HG03139 (cell line): ENCODE results near the gene SDK1.
"Not testable (repeated sequence)": the region's sequence is repeated elsewhere in the genome, so short reads cannot be mapped to it uniquely, and the experiment has no call there.

Source experiments
- ATAC-seq: cut with Tn5 transposase; IDR thresholded peaks from one replicate; pipeline ENCODE4 v1.9.1; 2021; ENCODE audit not compliant: unreplicated experiment

Gene SDK1

DNA sequence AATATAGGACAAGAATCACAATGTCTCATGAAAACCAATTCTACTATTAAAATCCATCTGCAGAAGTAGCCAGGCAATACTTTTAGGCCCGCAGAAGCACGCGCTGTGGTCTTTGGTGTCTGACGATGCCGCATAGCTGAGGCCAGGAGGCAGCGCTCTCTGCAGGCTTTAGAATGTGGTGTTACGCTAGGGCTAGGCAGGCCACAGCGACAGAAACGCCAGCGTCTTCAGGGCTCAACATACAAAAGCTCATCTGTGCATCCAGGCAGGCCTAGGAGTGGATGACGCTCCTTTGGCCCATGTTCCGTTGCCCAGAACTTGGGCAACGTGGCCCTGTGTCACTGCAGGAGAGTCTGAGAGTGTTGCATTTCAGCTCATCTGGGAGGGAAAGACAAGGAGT lies 779.9 kb downstream of the SDK1 start:
- no peak for ATAC-seq

DNA sequence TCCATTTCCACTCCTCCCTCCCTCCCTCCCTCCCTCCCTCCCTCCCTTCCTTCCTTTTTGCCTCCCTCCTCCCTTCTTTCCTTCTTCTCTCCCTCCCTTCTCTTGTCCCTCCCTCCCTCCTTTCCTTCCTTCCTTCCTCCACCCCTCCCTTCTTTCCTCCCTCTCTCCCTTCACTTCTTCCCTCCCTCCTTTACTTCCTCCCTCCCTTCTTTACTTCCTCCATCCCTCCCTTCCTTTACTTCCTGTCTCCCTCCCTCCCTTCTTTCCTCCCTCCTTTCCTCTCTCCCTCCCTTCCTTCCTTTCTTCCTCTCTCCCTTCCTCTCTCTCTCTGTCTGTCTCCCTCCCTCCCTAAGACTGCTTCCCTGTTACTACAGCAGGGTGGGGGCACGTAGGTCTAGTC lies 782.5 kb downstream of the SDK1 start:
- ATAC-seq, result no peak

DNA sequence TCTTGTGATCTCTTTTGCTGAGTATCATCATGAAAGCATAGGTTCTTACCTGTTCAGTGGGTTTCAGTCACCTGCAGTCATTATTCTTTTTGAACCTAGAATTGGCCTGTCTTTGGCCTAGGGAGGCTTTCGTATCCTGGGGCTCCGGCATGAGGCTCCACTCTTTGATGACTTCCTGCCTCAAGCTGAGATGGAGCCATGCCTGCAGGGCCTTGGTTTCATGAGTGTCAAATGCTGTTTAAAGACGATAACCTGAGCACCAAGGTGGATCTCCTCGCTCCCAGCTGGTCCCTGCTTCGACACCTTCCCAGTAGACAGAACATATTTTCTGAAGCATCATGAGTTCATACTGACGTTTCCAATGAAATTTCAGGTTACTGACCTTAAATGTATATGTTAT lies 783.2 kb downstream of the SDK1 start:
- no peak for ATAC-seq

DNA sequence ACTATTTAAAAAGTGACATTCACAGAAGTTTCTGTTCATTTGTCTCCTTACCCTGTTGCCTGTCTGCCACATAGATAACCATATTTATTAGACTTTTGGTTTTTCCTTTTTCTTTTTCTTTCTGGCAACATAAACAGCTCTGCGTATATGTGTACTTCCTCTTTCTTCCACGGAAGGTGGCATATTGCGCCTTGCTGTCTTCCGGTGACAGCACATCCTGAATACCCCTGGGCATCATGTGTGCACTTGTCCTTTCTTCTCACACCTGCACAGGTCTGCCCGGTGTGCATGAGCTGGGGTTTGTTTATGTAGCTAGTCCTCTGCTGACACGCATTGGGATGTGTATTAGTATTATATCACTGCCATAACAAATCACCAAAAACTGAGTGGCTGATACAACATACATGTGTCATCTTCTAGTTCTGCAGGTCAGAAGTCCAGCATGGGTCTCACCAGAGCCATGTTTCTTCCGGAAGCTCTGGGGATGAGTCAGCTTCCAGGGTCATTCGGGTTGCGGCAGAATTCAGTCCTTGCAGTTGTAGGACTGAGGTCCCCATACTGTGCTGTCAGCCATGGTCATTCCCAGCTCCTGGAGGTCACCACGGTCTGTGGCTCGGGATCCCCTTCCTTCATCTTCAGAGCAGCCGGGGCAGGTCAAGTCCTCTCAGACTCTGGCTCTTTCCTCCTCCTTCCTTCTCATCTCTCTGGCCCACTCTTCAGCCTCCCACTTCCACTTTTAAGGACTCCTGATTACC lies 785.1 kb downstream of the SDK1 start:
- no peak for ATAC-seq

DNA sequence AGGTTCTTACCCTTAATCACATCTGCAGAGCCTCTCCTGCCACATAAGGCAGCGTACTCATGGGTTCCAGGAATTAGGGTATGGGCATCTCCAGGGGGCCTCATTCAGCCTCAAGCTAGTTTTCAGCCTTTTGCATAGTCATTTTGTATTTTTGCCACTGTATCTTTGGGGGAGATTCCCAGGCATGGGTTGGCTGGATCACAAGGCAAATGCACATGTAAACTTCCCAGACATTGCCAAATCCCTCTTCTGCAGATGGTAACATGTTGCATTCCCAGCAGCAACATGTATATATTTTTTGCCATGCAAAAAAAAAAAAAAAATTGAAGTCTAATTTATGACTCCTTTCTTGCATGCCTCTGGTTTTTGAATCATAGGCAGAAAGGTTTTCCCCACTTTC lies 785.7 kb downstream of the SDK1 start:
- ATAC-seq, result no peak

DNA sequence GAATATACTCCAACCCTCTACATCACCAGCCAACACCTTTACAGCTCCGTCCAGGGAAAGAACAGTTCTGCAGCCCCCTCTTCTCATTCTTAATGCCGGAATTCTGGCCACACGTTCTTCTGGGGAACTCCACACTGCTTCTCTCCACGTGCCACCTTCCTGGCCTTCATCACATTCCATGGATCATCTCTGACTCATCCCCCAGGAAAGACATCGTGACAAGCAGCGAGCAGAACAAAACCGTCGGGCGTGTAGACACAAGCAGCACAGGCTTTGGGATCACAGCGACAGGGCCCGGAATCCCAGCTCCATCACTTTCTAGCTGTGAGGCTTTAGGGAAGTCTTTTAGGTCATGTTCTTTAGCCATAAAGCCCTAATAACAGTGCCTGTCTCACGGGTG lies 790.7 kb downstream of the SDK1 start:
- no peak for ATAC-seq

DNA sequence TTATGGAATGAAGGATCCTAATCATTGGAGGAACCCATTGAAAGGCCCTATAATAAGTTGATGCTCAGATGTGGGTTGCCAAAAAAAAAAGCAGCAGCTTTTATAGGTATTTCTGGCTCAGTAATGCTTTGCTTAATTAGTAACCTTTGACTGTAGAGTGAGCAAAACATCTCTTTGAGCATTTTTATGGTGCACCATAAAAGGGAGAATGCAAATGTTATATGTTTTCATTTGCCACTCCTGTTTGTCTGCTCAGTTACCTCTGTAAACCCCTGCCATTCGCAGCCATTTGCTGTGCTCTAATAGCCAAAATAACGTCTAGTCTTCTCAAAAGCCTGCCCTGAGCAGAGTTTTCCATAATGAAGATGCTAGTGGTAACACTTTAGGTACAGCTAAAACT lies 792.0 kb downstream of the SDK1 start:
- ATAC-seq, result no peak

DNA sequence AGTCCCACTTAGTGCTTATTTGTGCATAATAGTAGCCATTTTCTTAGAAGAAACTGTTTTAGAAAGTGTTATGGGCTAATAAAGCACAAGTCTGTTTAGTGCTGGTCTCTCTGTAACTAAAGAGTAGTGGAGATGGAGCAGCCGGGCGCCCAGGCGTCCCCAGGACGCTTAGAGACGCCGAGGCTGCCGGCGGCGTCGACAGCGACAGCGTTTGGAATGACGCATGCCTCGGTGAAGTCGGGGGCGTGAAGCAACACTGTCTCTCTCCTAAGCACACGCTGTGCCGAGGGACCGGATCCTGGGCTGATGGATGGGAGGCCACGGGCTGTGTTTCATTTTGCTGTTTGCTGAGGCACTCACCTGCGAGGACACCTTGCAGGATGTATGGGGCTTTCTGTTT lies 792.4 kb downstream of the SDK1 start:
- ATAC-seq, result no peak

DNA sequence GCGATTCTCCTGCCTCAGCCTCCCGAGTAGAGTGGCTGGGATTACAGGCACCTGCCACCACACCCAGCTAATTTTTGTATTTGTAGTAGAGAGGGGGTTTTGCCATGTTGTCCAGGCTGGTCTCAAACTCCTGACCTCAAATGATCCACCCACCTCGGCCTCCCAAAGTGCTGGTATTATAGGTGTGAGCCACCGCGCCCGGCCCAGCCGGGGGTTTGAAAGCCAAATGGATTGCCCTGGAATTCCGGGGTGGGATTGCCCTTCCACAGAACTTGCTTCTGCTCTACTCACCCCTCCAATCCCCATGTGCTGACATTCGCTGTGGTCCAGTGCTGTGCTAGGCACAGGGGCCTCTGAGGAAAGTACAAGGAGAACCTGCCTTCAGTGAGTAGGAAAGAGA lies 793.1 kb downstream of the SDK1 start:
- ATAC-seq, result not testable (repeated sequence)

DNA sequence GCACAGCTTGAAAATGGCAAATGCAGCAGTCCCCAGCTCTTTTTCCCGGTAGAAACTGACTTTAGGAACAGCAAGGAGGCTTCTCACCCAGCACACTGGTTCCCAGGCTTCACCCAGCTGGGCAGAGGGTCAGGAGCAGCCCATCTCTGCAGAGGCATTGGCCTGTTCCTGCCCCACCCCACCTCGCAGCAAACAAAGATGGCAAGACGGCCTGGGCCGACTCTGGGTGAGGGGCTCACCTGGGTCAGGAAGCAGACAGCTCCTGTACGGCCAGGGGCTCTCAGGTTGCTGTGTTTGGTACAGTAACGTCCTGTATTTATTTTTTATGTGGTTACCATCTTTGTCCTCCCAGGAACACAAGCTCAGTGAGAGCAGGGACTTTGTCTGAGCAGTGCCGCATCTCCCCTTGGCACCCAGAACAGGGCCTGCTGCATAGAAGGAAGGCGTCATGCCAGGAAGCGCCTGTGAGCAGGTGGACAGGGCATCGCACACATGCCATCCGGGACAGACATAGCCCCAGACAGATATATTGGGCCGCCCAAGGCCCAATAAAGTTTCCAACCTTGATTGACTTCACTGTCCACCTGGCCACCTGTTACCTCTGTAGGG lies 796.1 kb downstream of the SDK1 start:
- ATAC-seq, result no peak

DNA sequence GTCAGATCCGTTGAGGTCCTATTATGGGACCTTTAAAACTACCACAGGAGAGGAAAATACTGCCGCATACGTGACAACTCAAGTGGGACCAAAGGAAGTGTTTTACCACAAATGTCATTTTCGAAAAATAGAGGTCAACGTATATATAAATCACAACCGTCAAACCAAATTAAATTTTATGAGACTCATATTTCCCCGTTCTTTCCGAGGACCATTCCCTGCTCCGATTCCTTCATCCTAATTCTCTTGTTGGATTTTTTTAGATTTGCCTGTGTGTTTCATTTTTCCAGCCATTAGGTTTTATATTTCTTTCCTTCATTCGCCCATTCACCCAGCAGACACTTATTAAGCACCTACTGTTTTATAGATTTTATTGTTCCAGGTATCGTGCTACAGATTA lies 797.1 kb downstream of the SDK1 start:
- ATAC-seq, result no peak

DNA sequence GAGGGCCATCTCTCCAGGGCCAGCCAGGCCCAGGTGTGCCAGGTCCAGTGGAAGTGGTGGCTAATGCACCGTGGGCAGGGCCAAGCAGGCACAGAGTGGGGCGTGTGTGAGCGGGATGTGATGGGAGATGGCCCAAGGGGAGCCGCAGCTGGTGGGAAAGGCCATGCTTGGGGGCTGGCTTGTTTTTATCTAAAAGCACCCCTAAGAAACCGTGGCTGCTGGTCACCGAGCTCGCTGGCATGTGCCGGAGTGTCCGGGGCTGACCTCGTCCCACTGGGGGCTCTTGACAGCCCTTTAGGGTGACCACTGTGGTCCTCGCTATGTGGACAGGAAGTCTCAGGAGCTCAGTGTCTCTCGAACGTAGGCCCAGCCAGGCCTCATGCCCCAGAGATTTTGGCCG lies 798.6 kb downstream of the SDK1 start:
- ATAC-seq, result no peak

DNA sequence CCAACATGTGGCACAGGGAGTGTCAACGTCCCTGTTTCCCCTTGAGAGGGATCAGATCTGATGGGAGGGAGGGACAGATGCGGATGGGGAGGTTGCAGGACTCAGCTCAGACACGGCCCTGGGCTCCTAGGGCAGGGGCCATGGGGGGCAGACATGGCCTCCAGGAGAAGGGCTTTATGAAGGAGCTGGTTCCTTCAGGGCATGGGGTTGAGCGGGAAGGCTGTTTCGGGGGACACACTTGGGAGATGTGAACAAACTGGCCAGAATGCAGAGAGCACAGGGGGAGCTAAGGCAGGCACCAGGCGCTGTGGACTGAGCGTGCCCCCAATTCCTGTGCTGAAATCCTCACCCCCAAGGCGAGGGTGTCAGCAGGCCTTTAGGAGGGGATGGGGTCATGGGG lies 799.1 kb downstream of the SDK1 start:
- no peak for ATAC-seq

DNA sequence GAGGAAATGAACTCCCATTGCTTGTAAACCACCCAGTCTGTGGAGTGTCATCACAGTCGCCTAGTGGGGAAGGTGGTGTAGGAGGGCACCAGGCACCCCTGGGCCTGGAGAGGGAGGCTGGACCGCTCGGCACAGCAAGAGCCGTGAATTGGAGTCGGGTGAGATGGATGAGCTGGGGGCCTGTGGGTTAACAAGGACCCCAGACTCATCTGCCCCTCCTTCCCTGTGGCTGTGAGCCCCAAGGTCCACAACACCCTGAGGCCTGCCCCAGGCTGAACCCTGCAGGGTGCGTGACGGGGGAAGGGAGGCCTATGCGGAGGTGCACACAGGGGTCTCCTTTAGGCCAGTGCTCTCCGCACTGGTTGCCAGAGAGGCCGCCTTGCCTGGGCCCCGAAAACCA lies 799.6 kb downstream of the SDK1 start:
- ATAC-seq, result no peak

DNA sequence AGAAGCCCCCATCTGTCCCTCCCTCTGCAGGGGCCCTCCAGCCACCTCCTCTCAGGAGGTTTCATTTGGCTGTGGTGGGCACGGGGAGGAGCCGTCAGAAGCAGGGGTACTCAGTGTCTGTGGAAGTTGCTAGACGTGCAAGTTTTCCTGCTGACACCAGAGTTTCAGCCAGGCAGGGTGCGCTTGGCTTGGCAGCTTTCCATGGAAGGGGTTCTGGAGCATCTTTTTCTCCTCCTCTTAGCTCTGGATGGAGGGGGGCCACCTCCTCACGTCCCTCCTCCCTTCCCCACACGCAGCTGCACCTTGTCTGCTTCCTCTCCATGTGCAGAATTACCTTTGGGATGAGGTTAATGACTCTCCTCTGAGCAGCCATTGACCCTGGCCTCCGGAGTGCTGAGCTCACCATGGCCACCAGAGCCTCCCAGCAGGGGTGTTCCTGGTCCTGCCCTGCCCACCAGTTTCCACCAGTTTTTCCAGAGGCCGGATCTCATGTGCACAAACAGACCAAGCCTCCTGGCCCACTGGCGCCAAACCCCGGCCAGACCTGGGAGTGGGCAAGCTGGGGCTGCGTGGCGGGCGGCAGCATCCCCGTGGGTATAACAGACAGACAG lies 801.3 kb downstream of the SDK1 start:
- no peak for ATAC-seq

DNA sequence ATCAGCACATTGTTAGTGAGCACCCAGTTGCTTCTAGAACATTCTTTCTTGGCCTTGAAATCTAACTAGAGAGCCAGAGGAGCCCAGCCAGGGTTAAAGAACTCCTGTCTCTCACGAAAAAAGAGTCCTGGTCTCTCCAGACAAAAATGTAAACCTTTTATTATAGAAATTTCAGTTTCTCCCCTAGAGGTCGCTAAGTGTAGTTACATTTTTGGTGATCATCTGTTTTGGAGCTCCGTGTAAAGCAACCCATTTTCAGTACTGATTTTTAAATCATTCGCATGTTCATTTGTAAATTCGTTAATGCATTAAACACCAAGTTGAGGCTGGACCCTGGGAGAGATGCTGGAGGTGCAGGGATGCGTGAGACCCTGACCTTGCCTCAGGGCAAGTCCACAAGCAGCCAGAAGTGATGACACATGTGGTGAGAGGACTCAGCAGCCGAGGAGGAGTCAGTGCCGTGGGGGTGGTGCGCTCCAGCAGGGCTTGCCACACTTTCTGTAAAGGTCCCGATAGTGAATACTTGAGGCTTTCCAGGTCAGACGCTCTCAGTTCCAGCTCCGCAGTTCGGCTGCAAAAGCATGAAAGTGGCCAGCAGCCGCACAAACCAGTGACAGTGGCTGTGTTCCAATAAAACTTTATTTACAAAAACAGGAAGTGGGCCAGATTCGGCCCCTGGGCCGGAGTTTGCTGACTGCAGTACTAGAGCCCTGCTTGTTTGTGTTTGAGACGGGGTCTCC lies 802.5 kb downstream of the SDK1 start:
- no peak for ATAC-seq

DNA sequence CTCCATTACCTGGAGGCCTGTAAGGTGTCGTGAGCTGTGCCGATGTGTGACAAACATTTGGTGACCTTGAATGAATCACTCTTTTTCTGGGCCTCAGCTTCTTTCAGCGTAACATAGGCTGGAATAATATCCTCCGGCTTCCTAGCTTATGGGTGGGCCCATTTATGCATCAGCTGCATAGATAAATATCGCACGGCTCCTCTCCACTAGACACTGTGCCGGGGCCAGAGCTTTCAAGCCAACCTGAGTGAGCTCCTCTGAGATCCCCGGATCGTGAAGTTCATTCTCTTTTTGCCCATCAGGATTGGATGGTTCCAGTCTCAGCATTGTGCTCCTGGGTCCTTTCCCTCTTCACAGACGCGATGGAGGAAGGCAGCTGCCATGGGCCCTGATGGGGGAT lies 806.8 kb downstream of the SDK1 start:
- ATAC-seq, result no peak

DNA sequence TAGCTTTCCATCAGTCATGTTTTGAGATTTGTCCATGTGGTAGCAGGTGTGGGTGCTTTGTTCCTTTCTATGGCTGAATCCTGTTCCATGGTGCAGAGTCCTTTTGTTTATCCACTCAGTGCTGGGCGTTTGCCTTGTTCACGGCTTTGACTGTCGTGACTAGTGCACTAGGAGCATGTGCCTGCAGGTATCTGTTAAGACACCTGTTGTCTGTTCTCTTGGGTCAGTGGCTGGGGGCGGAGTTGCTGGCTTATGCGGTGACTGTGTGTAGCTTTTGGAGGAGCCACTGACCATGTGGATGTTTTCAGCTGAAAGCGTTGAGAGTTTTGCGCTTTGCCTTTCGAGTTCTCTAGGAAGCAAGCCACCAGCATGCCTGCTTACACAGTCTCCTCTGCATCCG lies 807.9 kb downstream of the SDK1 start:
- ATAC-seq, result no peak

DNA sequence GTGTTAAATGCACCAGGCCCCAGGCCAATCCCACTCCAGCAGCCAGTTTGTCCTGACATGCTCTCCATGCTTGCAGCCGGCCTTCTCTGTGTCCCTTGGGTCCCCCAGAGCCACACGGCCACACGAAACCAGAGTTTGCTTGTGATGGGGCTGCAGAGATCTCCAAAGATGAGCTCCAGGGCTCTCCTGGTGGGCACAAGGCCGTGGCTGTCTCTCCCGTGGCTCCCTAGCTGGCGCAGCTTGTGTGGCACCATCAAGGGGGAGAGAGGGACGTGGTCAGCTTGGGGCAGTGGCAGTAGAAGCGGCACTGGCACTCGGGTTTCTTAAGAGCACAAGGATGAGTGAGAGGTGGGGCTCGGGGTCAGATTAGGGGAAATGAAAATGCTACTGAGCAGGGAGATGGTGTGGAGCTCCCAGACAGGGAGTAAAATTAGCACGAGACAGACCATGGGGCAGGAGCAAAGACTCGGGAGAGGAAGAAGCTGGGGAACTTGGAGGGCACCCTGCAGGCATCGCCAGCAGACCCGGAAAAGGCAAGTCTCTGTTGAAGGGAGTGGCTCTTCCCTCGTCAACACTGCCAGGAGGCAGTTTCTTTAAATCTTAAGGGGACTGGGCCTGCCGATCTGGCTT lies 808.5 kb downstream of the SDK1 start:
- no peak for ATAC-seq

DNA sequence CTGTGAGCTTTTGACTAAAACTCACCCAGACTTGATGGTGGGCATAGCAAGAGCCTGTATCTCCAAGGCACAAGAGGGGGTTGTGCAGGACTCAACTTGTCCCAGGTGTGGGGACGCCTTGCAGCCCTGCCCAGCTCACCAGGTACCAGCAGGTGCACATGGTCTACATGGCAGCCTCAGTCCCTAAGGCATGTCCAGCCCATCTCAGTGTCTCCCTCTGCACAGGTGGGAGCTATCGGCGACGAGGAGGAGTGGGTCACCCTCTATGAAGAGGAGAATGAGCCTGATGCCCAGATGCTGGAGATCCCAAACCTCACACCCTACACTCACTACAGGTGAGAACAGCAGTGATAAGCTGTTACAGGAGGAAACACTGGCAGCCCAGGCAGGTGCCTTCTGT lies 809.4 kb downstream of the SDK1 start:
- ATAC-seq, result no peak

DNA sequence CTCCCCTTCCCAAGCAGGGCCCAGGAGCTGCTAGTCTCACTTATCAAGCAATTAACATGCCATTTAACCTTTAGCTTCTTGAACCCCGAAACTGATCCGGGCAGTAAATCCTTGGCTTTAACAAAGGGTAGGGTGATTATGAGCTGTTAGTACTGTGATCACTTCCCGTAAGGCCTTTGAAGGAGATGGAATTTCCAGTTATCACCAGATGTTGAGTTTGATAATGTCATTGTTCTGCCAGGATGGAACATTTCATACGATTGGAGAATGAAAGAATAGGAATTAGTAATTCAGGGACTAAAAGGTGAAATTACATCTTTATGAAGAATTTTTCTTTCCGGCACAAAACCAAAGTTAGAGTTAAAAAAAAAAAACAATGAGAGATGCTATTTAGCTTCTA lies 810.1 kb downstream of the SDK1 start:
- ATAC-seq, result no peak
